H9 (cell line): ENCODE results near the gene TEX2. TPM values are rescaled to one million over a fixed set of nuclear protein-coding genes. Genes with fewer than 3 reads are reported as not detected.

Experiments used
- DNase-seq: peaks from one replicate; pipeline ENCODE4 v3.0.0-alpha.2; 2017
- H2AFZ ChIP-seq: one replicate; pipeline ENCODE4 v1.6.1; 2013; ENCODE audit warnings: mild to moderate bottlenecking, low read length, control low read depth, moderate library complexity
- H2AK5ac ChIP-seq: 2 replicates; pipeline ENCODE4 v1.6.1; 2013; ENCODE audit warnings: low read length, control low read depth, mixed read lengths; ENCODE audit not compliant: insufficient read length
- H2BK120ac ChIP-seq: one replicate; pipeline ENCODE4 v1.6.1; 2013; ENCODE audit warnings: low read depth, mild to moderate bottlenecking, low read length, control low read depth, inconsistent platforms; ENCODE audit not compliant: poor library complexity, severe bottlenecking
- H2BK12ac ChIP-seq: 2 replicates; pipeline ENCODE4 v1.6.1; 2013; ENCODE audit warnings: low read length, control low read depth, mixed read lengths, low read depth; ENCODE audit not compliant: insufficient read length
- H2BK15ac ChIP-seq: 2 replicates; pipeline ENCODE4 v1.6.1; 2013; ENCODE audit warnings: low read depth, low read length, control low read depth
- H2BK20ac ChIP-seq: one replicate; pipeline ENCODE4 v1.6.1; 2013; ENCODE audit warnings: low read depth, mild to moderate bottlenecking, low read length, control low read depth, inconsistent platforms; ENCODE audit not compliant: poor library complexity, severe bottlenecking
- H2BK5ac ChIP-seq: 2 replicates; pipeline ENCODE4 v1.6.1; 2013; ENCODE audit warnings: low read length, control low read depth, mixed read lengths; ENCODE audit not compliant: insufficient read length
- H3K14ac ChIP-seq: 2 replicates; pipeline ENCODE4 v1.6.1; 2013; ENCODE audit warnings: low read length, control low read depth; ENCODE audit not compliant: insufficient read depth
- H3K18ac ChIP-seq: 2 replicates; pipeline ENCODE4 v1.6.1; 2013; ENCODE audit warnings: low read depth, mild to moderate bottlenecking, mixed read lengths, low read length, control low read depth; ENCODE audit not compliant: insufficient read length
- H3K23ac ChIP-seq: 2 replicates; pipeline ENCODE4 v1.6.1; 2013; ENCODE audit warnings: low read length, control low read depth, mixed read lengths, low read depth; ENCODE audit not compliant: insufficient read length
- H3K23me2 ChIP-seq: 2 replicates; pipeline ENCODE4 v1.6.1; 2013; ENCODE audit warnings: low read depth, mild to moderate bottlenecking, mixed read lengths, low read length, control low read depth; ENCODE audit not compliant: insufficient read length, poor library complexity, severe bottlenecking
- H3K27ac ChIP-seq: 2 replicates; pipeline ENCODE4 v1.5.1; 2013; ENCODE audit warnings: low read length, control low read depth, mixed read lengths, low read depth; ENCODE audit not compliant: insufficient read length
- H3K27me3 ChIP-seq: 2 replicates; pipeline ENCODE4 v1.6.1; 2013; ENCODE audit warnings: low read length, control low read depth, inconsistent platforms; ENCODE audit not compliant: insufficient read depth
- H3K4ac ChIP-seq: 2 replicates; pipeline ENCODE4 v1.6.1; 2013; ENCODE audit warnings: low read depth, mild to moderate bottlenecking, control low read depth, inconsistent platforms, low read length, moderate library complexity
- H3K4me1 ChIP-seq: 2 replicates; pipeline ENCODE4 v1.6.1; 2013; ENCODE audit warnings: low read length, control low read depth, inconsistent platforms; ENCODE audit not compliant: insufficient read depth
- H3K4me2 ChIP-seq: 2 replicates; pipeline ENCODE4 v1.6.1; 2013; ENCODE audit warnings: low read length, control low read depth, mixed read lengths; ENCODE audit not compliant: insufficient read length, insufficient read depth
- H3K56ac ChIP-seq: 2 replicates; pipeline ENCODE4 v1.6.1; 2013; ENCODE audit warnings: low read depth, mild to moderate bottlenecking, mixed read lengths, low read length, control low read depth; ENCODE audit not compliant: insufficient read length
- H3K79me1 ChIP-seq: 2 replicates; pipeline ENCODE4 v1.6.1; 2013; ENCODE audit warnings: low read depth, mild to moderate bottlenecking, moderate library complexity, low read length, control low read depth, inconsistent platforms; ENCODE audit not compliant: insufficient read depth, poor library complexity, severe bottlenecking
- H3K79me2 ChIP-seq: 2 replicates; pipeline ENCODE4 v1.6.1; 2013; ENCODE audit warnings: low read length, control low read depth, inconsistent platforms; ENCODE audit not compliant: insufficient read depth
- H3K9ac ChIP-seq: 2 replicates; pipeline ENCODE4 v1.6.1; 2013; ENCODE audit warnings: low read length, control low read depth, mixed read lengths; ENCODE audit not compliant: insufficient read length; ENCODE audit errors: extremely low read depth
- H3K9me3 ChIP-seq: one replicate; pipeline ENCODE4 v1.6.1; 2013; ENCODE audit warnings: low read depth, low read length, inconsistent platforms; ENCODE audit not compliant: control insufficient read depth
- H3T11ph ChIP-seq: one replicate; pipeline ENCODE4 v1.6.1; 2013; ENCODE audit warnings: mild to moderate bottlenecking, low read length, control low read depth, inconsistent platforms
- H4K20me1 ChIP-seq: one replicate; pipeline ENCODE4 v1.6.1; 2013; ENCODE audit not compliant: control insufficient read depth, insufficient read length, insufficient read depth
- H4K5ac ChIP-seq: 2 replicates; pipeline ENCODE4 v1.6.1; 2013; ENCODE audit warnings: low read depth, mild to moderate bottlenecking, mixed read lengths, low read length, control low read depth; ENCODE audit not compliant: insufficient read length
- H4K8ac ChIP-seq: replicated peaks from 2 replicates; pipeline ENCODE4 v1.6.1; 2013; ENCODE audit warnings: low read length, control low read depth, mixed read lengths, low read depth; ENCODE audit not compliant: insufficient read length
- H4K91ac ChIP-seq: 2 replicates; pipeline ENCODE4 v1.6.1; 2013; ENCODE audit warnings: low read depth, mild to moderate bottlenecking, moderate library complexity, mixed read lengths, low read length, control low read depth; ENCODE audit not compliant: insufficient read length
- H3K27ac Mint-ChIP-seq, 3 experiments: 2 replicates in 2 of 3; 3 replicates in 1 of 3; pipeline ENCODE4 v1.8.0; 2020 to 2021; ENCODE audit warnings: mixed read lengths in 3 of 3, mild to moderate bottlenecking in 1 of 3, moderate library complexity in 1 of 3
- H3K27me3 Mint-ChIP-seq: 2 replicates; pipeline ENCODE4 v1.8.0; 2021; ENCODE audit warnings: low read depth, mild to moderate bottlenecking, moderate library complexity, mixed read lengths
- H3K36me3 Mint-ChIP-seq, 3 experiments: 2 replicates in 2 of 3; 3 replicates in 1 of 3; pipeline ENCODE4 v1.8.0; 2020 to 2021; ENCODE audit warnings: low read depth in 3 of 3, mixed read lengths in 3 of 3; ENCODE audit not compliant: insufficient read depth in 1 of 3
- H3K4me1 Mint-ChIP-seq, 2 experiments: 2 replicates each; pipeline ENCODE4 v1.8.0; 2020; ENCODE audit warnings: mixed read lengths in 2 of 2
- H3K4me3 Mint-ChIP-seq, 2 experiments: 2 replicates in 1 of 2; 3 replicates in 1 of 2; pipeline ENCODE4 v1.8.0; 2020 to 2021; ENCODE audit warnings: mild to moderate bottlenecking in 2 of 2, mixed read lengths in 2 of 2, moderate library complexity in 1 of 2
- H3K9me3 Mint-ChIP-seq, 2 experiments: 2 replicates in 1 of 2; 3 replicates in 1 of 2; pipeline ENCODE4 v1.8.0; 2020; ENCODE audit warnings: mild to moderate bottlenecking in 2 of 2, mixed read lengths in 2 of 2, moderate library complexity in 1 of 2
- WGBS: extraction: QIAGEN DNeasy Blood & Tissue Kit; methylation state at CpG from one replicate; pipeline ENCODE4 v1.1.7; 2013; ENCODE audit warnings: missing lambda C conversion rate, low lambda C conversion rate, mixed read lengths; ENCODE audit not compliant: insufficient read length; ENCODE audit errors: extremely low coverage; 5-methylcytosine and 5-hydroxymethylcytosine counted together
- total RNA-seq: library from RNA; stranded (reverse); gene quantifications from 2 replicates; pipeline ENCODE4 v1.2.1, GENCODE V29; 2021
- TF ChIP-seq, protein P1 (sequence below): fragments of 200-600 bp; sonication (generic); conservative IDR thresholded peaks from 3 replicates; pipeline ENCODE4 v1.8.0; 2021; ENCODE audit warnings: antibody characterized with exemption, mild to moderate bottlenecking

The TEX2 gene
- total RNA-seq, 1 experiment from 2014 or later = 12.2 TPM

DNA sequence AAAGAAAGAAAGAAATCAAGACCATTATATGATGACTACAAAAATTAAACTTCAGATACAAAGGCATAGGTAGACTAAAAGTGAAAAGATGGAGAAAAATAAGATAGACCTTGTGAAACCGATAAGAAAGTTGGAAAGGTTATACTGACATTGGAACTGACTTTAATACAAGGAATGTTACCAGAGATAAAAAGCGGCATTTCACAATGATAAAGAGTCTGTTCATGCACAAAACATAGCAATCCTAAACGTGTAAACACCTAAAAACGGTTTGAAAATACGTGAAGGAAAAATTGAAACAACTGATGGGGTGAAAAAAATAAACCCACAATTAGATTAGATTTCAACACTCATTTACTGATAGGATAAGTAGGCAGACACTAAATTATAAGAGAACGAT lies 123.5 kb downstream of the TEX2 start:
- H3K23me2 ChIP-seq = no peaks in the 10 kb centered on the region
- no peak overlapping the region for H4K8ac ChIP-seq
- no peak overlapping the region for H2BK20ac ChIP-seq
- no peaks in the 10 kb centered on the region for H3K9me3 ChIP-seq
- no peak overlapping the region for H2AK5ac ChIP-seq
- H4K5ac ChIP-seq = no peak overlapping the region
- no peak overlapping the region for H4K91ac ChIP-seq
- no peak overlapping the region for H3T11ph ChIP-seq
- H3K14ac ChIP-seq = no peak overlapping the region
- no peaks in the 10 kb centered on the region for H3K36me3 Mint-ChIP-seq
- no peak overlapping the region for H3K56ac ChIP-seq
- no peak overlapping the region for H2BK12ac ChIP-seq
- no peaks in the 10 kb centered on the region for H3K79me1 ChIP-seq
- H2BK120ac ChIP-seq = no peak overlapping the region
- H3K27ac Mint-ChIP-seq = no peak overlapping the region
- H3K9me3 Mint-ChIP-seq = no peaks in the 10 kb centered on the region; a peak in 1 of 5 replicates
- no CpG with 5 or more reads among the region's 6 CpGs for WGBS
- H3K27me3 ChIP-seq = no peaks in the 10 kb centered on the region
- TF ChIP-seq, protein P1, sequence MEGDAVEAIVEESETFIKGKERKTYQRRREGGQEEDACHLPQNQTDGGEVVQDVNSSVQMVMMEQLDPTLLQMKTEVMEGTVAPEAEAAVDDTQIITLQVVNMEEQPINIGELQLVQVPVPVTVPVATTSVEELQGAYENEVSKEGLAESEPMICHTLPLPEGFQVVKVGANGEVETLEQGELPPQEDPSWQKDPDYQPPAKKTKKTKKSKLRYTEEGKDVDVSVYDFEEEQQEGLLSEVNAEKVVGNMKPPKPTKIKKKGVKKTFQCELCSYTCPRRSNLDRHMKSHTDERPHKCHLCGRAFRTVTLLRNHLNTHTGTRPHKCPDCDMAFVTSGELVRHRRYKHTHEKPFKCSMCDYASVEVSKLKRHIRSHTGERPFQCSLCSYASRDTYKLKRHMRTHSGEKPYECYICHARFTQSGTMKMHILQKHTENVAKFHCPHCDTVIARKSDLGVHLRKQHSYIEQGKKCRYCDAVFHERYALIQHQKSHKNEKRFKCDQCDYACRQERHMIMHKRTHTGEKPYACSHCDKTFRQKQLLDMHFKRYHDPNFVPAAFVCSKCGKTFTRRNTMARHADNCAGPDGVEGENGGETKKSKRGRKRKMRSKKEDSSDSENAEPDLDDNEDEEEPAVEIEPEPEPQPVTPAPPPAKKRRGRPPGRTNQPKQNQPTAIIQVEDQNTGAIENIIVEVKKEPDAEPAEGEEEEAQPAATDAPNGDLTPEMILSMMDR = no peak
- no peaks in the 10 kb centered on the region for H3K4me1 ChIP-seq
- H3K18ac ChIP-seq = no peak overlapping the region
- DNase-seq = no peak
- peaks cover 3% of the 10 kb centered on the region for H3K27me3 Mint-ChIP-seq
- no peaks in the 10 kb centered on the region for H3K4me1 Mint-ChIP-seq
- no peak overlapping the region for H3K4me3 Mint-ChIP-seq
- no peak overlapping the region for H3K4ac ChIP-seq
- no peak overlapping the region for H2BK5ac ChIP-seq
- no peaks in the 10 kb centered on the region for H3K79me2 ChIP-seq
- H3K27ac ChIP-seq = no peak overlapping the region
- H3K9ac ChIP-seq = no peak overlapping the region
- H3K23ac ChIP-seq = no peak overlapping the region
- H2AFZ ChIP-seq = no peak overlapping the region
- H3K4me2 ChIP-seq = no peak overlapping the region
- H4K20me1 ChIP-seq = no peaks in the 10 kb centered on the region
- H2BK15ac ChIP-seq = no peak overlapping the region
